Right lobe of liver (tissue), 4 donors: ENCODE data around the gene EEFSEC.

Experiments
- POLR2A ChIP-seq: fragments of 450-650 bp; IDR thresholded peaks from one replicate; pipeline ENCODE4 v1.6.1; 2017; ENCODE audit warnings: antibody characterized with exemption, mild to moderate bottlenecking
- TF ChIP-seq, protein P1 (sequence below), 4 donors: fragments of 200-600 bp in 3 of 4; fragments of 450-650 bp in 1 of 4; IDR thresholded peaks; one replicate each; pipeline versions ENCODE4 v1.5.1 to v1.8.0; 2016 to 2022; ENCODE audit warnings: antibody characterized with exemption in 4 of 4, mild to moderate bottlenecking in 2 of 4
- donor health status: DM: no; HTN: no; CAD: no.
- donor health status: DM: no; HTN: no; CAD: no.
- donor health status: DM: no; HTN: yes; CAD: no.

DNA sequence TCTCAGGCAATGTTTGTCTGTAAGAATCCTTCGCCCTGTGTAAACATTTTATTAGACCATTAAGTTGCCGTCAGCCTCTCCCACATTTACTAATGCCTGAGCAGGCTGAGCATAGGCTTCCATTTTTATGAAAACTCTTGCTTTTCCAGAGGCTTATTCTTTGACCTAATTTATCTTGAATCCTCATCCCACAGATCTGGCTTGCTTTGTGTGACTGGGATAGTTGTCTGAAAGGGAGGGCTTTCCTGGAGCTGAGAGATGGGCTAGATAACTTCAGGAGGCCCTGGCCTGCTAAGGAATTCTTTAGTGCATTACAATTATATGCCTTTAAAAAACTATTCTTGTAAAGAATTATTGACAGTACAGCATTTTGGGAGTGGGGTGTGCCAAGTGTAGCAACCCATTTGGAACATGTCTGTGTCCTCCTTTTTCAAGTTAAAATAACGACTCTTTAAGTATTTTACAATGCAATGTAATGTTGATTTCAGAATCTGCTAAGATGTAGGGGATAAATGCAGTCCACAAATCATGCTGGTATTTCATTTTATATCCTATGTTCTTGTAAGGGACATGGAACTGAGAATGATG is 52.4 kb downstream of the EEFSEC start:
- TF ChIP-seq, protein P1, sequence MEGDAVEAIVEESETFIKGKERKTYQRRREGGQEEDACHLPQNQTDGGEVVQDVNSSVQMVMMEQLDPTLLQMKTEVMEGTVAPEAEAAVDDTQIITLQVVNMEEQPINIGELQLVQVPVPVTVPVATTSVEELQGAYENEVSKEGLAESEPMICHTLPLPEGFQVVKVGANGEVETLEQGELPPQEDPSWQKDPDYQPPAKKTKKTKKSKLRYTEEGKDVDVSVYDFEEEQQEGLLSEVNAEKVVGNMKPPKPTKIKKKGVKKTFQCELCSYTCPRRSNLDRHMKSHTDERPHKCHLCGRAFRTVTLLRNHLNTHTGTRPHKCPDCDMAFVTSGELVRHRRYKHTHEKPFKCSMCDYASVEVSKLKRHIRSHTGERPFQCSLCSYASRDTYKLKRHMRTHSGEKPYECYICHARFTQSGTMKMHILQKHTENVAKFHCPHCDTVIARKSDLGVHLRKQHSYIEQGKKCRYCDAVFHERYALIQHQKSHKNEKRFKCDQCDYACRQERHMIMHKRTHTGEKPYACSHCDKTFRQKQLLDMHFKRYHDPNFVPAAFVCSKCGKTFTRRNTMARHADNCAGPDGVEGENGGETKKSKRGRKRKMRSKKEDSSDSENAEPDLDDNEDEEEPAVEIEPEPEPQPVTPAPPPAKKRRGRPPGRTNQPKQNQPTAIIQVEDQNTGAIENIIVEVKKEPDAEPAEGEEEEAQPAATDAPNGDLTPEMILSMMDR (IDR thresholded peaks at IDR 0.05) = no peak
- no peak for TF ChIP-seq POLR2A
